Activated T-helper 1 cell treated with anti-CD3 and anti-CD28 coated beads, Interleukin-12 subunit alpha, Interleukin-12 subunit beta, Interleukin-2, Interleukin-4 antibody, amounts not matched to agents 30 ng/mL and 10 ng/mL and 1 ng/mL, durations not matched to agents 14 hours and 24 hours and 36 hours (primary cell): ENCODE measurements around the gene SPRTN. TPM values are rescaled to one million over a fixed set of nuclear protein-coding genes. Genes with fewer than 3 reads are reported as not detected.
A peak's percentile ranks its signal among the peaks of the same experiment; 100 is the strongest.

Experiments
- DNase-seq: peaks from one replicate; pipeline ENCODE4 v3.0.0; 2021; ENCODE audit warnings: low spot score
- H3K27ac Mint-ChIP-seq: one replicate; pipeline ENCODE4 v1.8.0; 2021; ENCODE audit warnings: mild to moderate bottlenecking, mixed read lengths
- H3K27me3 Mint-ChIP-seq: one replicate; pipeline ENCODE4 v1.8.0; 2022; ENCODE audit warnings: mild to moderate bottlenecking, moderate library complexity, mixed read lengths; ENCODE audit not compliant: insufficient read depth
- H3K36me3 Mint-ChIP-seq: one replicate; pipeline ENCODE4 v1.8.0; 2021; ENCODE audit warnings: low read depth, mixed read lengths
- H3K4me1 Mint-ChIP-seq: one replicate; pipeline ENCODE4 v1.8.0; 2021; ENCODE audit warnings: low read depth, mixed read lengths
- H3K4me3 Mint-ChIP-seq: one replicate; pipeline ENCODE4 v1.8.0; 2021; ENCODE audit warnings: mild to moderate bottlenecking, moderate library complexity, mixed read lengths
- H3K9me3 Mint-ChIP-seq: one replicate; pipeline ENCODE4 v1.8.0; 2021; ENCODE audit warnings: mixed read lengths
- intact Hi-C: fragments of 100-400 bp; cut with micrococcal nuclease; formaldehyde crosslinking; loops from one replicate; pipeline ENCODE4 v1.15.1; 2024
- total RNA-seq: library from RNA; stranded (reverse); gene quantifications from 2 replicates; pipeline ENCODE4 v1.2.3, GENCODE V29; 2022

Gene SPRTN
- 13.5 and 14.5 TPM in 2 replicates for total RNA-seq

- peak within 1 kb of the TSS; percentile 98 for H3K4me3 Mint-ChIP-seq
- peaks cover 53% of the 10 kb centered on the region for H3K4me1 Mint-ChIP-seq
- intact Hi-C loops: loop anchor here (1.0 to 5.0 kb wide), 8 partner anchors 66 to 1711 kb away; partner anchors contain the start of genes ARV1, C1orf198, COG2 and EGLN1
- DNase-seq: no peak
- H3K27me3 Mint-ChIP-seq: peaks cover 3% of the 10 kb centered on the region
- peaks cover 30% of the 10 kb centered on the region for H3K36me3 Mint-ChIP-seq
- peak within 1 kb of the TSS; percentile 100 for H3K27ac Mint-ChIP-seq
- H3K9me3 Mint-ChIP-seq: no peaks in the 10 kb centered on the region
Measured at GRCh38 chr1:231338270-231339128, at the start of gene SPRTN. SPRTN (plus strand) TSS chr1:231338293; CDS start chr1:231338384, 91 bp downstream.

- intact Hi-C loops: no loop called here
- H3K4me3 Mint-ChIP-seq: no peak overlapping the region
- DNase-seq: no peak
- no peaks in the 10 kb centered on the region for H3K4me1 Mint-ChIP-seq
- peaks cover under 1% of the 10 kb centered on the region for H3K27me3 Mint-ChIP-seq
- H3K9me3 Mint-ChIP-seq: no peaks in the 10 kb centered on the region
- peaks cover 1% of the 10 kb centered on the region for H3K36me3 Mint-ChIP-seq
- no peak overlapping the region for H3K27ac Mint-ChIP-seq
Measured at GRCh38 chr1:231295938-231296337, 42.2 kb upstream of the SPRTN start.

GRCh38 chr1:231301990-231302389, 36.1 kb upstream of the SPRTN start:
- no peaks in the 10 kb centered on the region for H3K27me3 Mint-ChIP-seq
- H3K9me3 Mint-ChIP-seq: no peaks in the 10 kb centered on the region
- H3K4me3 Mint-ChIP-seq: no peak overlapping the region
- H3K27ac Mint-ChIP-seq: no peak overlapping the region
- intact Hi-C loops: no loop called here
- peaks cover 1% of the 10 kb centered on the region for H3K36me3 Mint-ChIP-seq
- no peak for DNase-seq
- no peaks in the 10 kb centered on the region for H3K4me1 Mint-ChIP-seq

- no peak overlapping the region for H3K4me3 Mint-ChIP-seq
- no peaks in the 10 kb centered on the region for H3K4me1 Mint-ChIP-seq
- H3K27ac Mint-ChIP-seq: no peak overlapping the region
- no peaks in the 10 kb centered on the region for H3K9me3 Mint-ChIP-seq
- no peak for DNase-seq
- no peaks in the 10 kb centered on the region for H3K27me3 Mint-ChIP-seq
- intact Hi-C loops: no loop called here
- H3K36me3 Mint-ChIP-seq: no peaks in the 10 kb centered on the region
Measured at GRCh38 chr1:231310391-231310934, 27.6 kb upstream of the SPRTN start.

- H3K27ac Mint-ChIP-seq: no peak overlapping the region
- no peak overlapping the region for H3K4me3 Mint-ChIP-seq
- no peaks in the 10 kb centered on the region for H3K36me3 Mint-ChIP-seq
- H3K27me3 Mint-ChIP-seq: peaks cover 3% of the 10 kb centered on the region
- no peaks in the 10 kb centered on the region for H3K9me3 Mint-ChIP-seq
- DNase-seq: no peak
- intact Hi-C loops: no loop called here
- peaks cover 5% of the 10 kb centered on the region for H3K4me1 Mint-ChIP-seq
Measured at GRCh38 chr1:231311720-231312431, 26.2 kb upstream of the SPRTN start.

GRCh38 chr1:231312432-231312788, 25.7 kb upstream of the SPRTN start:
- intact Hi-C loops: no loop called here
- no peak for DNase-seq
- Mint-ChIP-seq H3K27ac (no peak overlapping the region), H3K4me1 (peaks cover 5% of the 10 kb centered on the region), H3K36me3 (no peaks in the 10 kb centered on the region), H3K27me3 (peaks cover 3% of the 10 kb centered on the region), H3K4me3 (no peak overlapping the region), H3K9me3 (no peaks in the 10 kb centered on the region)

- H3K27ac Mint-ChIP-seq: no peak overlapping the region
- DNase-seq: no peak
- peaks cover 3% of the 10 kb centered on the region for H3K27me3 Mint-ChIP-seq
- H3K4me1 Mint-ChIP-seq: peaks cover 5% of the 10 kb centered on the region
- no peaks in the 10 kb centered on the region for H3K9me3 Mint-ChIP-seq
- intact Hi-C loops: no loop called here
- no peaks in the 10 kb centered on the region for H3K36me3 Mint-ChIP-seq
- no peak overlapping the region for H3K4me3 Mint-ChIP-seq
Measured at GRCh38 chr1:231313661-231314060, 24.4 kb upstream of the SPRTN start.

- Mint-ChIP-seq H3K36me3 (no peaks in the 10 kb centered on the region), H3K4me3 (no peak overlapping the region), H3K4me1 (peaks cover 5% of the 10 kb centered on the region), H3K27ac (peak overlapping the region; percentile 19), H3K9me3 (no peaks in the 10 kb centered on the region), H3K27me3 (peaks cover 3% of the 10 kb centered on the region)
- peak; percentile 26 for DNase-seq
- intact Hi-C loops: loop anchor here (1.0 kb wide), 1 partner anchor 288 kb away; no protein-coding TSS in a partner anchor
Measured at GRCh38 chr1:231315887-231316286, 22.2 kb upstream of the SPRTN start.

- Mint-ChIP-seq H3K4me1 (peaks cover 5% of the 10 kb centered on the region), H3K4me3 (no peak overlapping the region), H3K27ac (no peak overlapping the region), H3K9me3 (no peaks in the 10 kb centered on the region), H3K27me3 (peaks cover 3% of the 10 kb centered on the region), H3K36me3 (no peaks in the 10 kb centered on the region)
- intact Hi-C loops: no loop called here
- no peak for DNase-seq
Measured at GRCh38 chr1:231317306-231318014, 20.6 kb upstream of the SPRTN start.

GRCh38 chr1:231318015-231318355, 20.1 kb upstream of the SPRTN start:
- Mint-ChIP-seq H3K9me3 (no peaks in the 10 kb centered on the region), H3K27me3 (peaks cover 3% of the 10 kb centered on the region), H3K4me1 (peaks cover 5% of the 10 kb centered on the region), H3K36me3 (no peaks in the 10 kb centered on the region), H3K4me3 (no peak overlapping the region), H3K27ac (no peak overlapping the region)
- intact Hi-C loops: no loop called here
- no peak for DNase-seq

GRCh38 chr1:231318568-231318967, 19.5 kb upstream of the SPRTN start:
- H3K27ac Mint-ChIP-seq: no peak overlapping the region
- H3K4me1 Mint-ChIP-seq: peaks cover 5% of the 10 kb centered on the region
- no peak for DNase-seq
- no peaks in the 10 kb centered on the region for H3K9me3 Mint-ChIP-seq
- no peak overlapping the region for H3K4me3 Mint-ChIP-seq
- intact Hi-C loops: no loop called here
- H3K27me3 Mint-ChIP-seq: peaks cover 3% of the 10 kb centered on the region
- no peaks in the 10 kb centered on the region for H3K36me3 Mint-ChIP-seq

GRCh38 chr1:231319080-231319479, 19.0 kb upstream of the SPRTN start:
- intact Hi-C loops: no loop called here
- H3K36me3 Mint-ChIP-seq: no peaks in the 10 kb centered on the region
- H3K27ac Mint-ChIP-seq: no peak overlapping the region
- H3K27me3 Mint-ChIP-seq: peaks cover 4% of the 10 kb centered on the region
- H3K9me3 Mint-ChIP-seq: no peaks in the 10 kb centered on the region
- no peak for DNase-seq
- H3K4me1 Mint-ChIP-seq: peaks cover 5% of the 10 kb centered on the region
- no peak overlapping the region for H3K4me3 Mint-ChIP-seq
